K562 (cell line): ENCODE results near the gene ASB13. TPM values are rescaled to one million over a fixed set of nuclear protein-coding genes. Genes with fewer than 3 reads are reported as not detected.

Experiments
- CBX3 ChIP-seq, 2 experiments: IDR thresholded peaks; 1 replicate in 1 of 2; 2 replicates in 1 of 2; pipeline ENCODE4 v1.6.1; 2012; ENCODE audit warnings: inconsistent platforms in 2 of 2, low read length in 2 of 2, borderline replicate concordance in 1 of 2, control low read depth in 1 of 2
- CCNT2 ChIP-seq: IDR thresholded peaks from 2 replicates; pipeline ENCODE4 v1.6.1; 2011; ENCODE audit warnings: borderline replicate concordance, low read depth, mild to moderate bottlenecking, moderate library complexity, mixed read lengths, low read length; ENCODE audit not compliant: insufficient read length; ENCODE audit errors: extremely low read depth
- FIP1L1 ChIP-seq: fragments of 200-400 bp; formaldehyde crosslinking; IDR thresholded peaks from 2 replicates; pipeline ENCODE4 v1.6.1; 2018; ENCODE audit warnings: mild to moderate bottlenecking, low read depth, low read length; ENCODE audit not compliant: poor library complexity, severe bottlenecking
- FOXP1 ChIP-seq: sonication (generic); formaldehyde crosslinking; IDR thresholded peaks from 2 replicates; pipeline ENCODE4 v1.8.0; 2022; ENCODE audit warnings: mild to moderate bottlenecking, missing genetic modification reagents
- MAZ ChIP-seq, 2 experiments: fragments of 450-650 bp in 1 of 2; sonication (generic) in 1 of 2; formaldehyde crosslinking; IDR thresholded peaks in 1 of 2; conservative IDR thresholded peaks in 1 of 2; 2 replicates each; pipeline versions ENCODE4 v1.4.0 to v1.5.0; 2020; ENCODE audit warnings: mild to moderate bottlenecking in 1 of 2, missing genetic modification reagents in 1 of 2
- NONO ChIP-seq, 2 experiments: fragments of 200-400 bp in 1 of 2; fragments of 450-650 bp in 1 of 2; formaldehyde crosslinking in 1 of 2; IDR thresholded peaks; 2 replicates each; pipeline ENCODE4 v1.6.1; 2017; ENCODE audit warnings: low read depth in 2 of 2, mild to moderate bottlenecking in 2 of 2, moderate library complexity in 2 of 2, low read length in 1 of 2
- NR3C1 ChIP-seq: sonication (generic); formaldehyde crosslinking; IDR thresholded peaks from 2 replicates; pipeline ENCODE4 v1.8.1; 2022; ENCODE audit warnings: missing genetic modification reagents
- polyA plus RNA-seq, 8 experiments: library from polyadenylated mRNA; depleted of rRNA in 4 of 8; stranded (reverse) in 5 of 8; unstranded in 3 of 8; fragments of >200 nt; fragmentation: Nextera tagmentation in 2 of 8; fragmentation: Illumina TruSeq in 1 of 8; extraction: Ambion mirVana in 2 of 8; extraction: Trizol in 1 of 8; gene quantifications; 2 replicates each; pipeline versions ENCODE4 v1.2.1 to v1.2.3, GENCODE V29; 2011 to 2014; ENCODE audit warnings: inconsistent platforms in 1 of 8, missing spikeins in 1 of 8
- total RNA-seq, 7 experiments: library from RNA; depleted of rRNA in 6 of 7; stranded (reverse); fragments of >200 nt in 6 of 7; fragmentation: Illumina TruSeq in 2 of 7; extraction: Trizol in 2 of 7; gene quantifications; 2 replicates each; pipeline versions ENCODE4 v1.2.1 to v1.2.3, GENCODE V29; 2011 to 2021; ENCODE audit warnings: low replicate concordance in 1 of 7
- TF ChIP-seq, protein P1 (sequence below): sonication (generic); formaldehyde crosslinking; IDR thresholded peaks from 2 replicates; pipeline ENCODE4 v1.8.1; 2023; ENCODE audit warnings: mild to moderate bottlenecking, missing genetic modification reagents
- TF ChIP-seq, protein P2 (sequence below): IDR thresholded peaks from 3 replicates; pipeline ENCODE4 v1.6.1; 2011; ENCODE audit warnings: borderline replicate concordance, mild to moderate bottlenecking, moderate library complexity; ENCODE audit not compliant: insufficient read length; ENCODE audit errors: extremely low read depth
- TF ChIP-seq, protein P3 (sequence below), 3 experiments: fragments of 200-800 bp in 1 of 3; sonication (Bioruptor generic) in 1 of 3; sonication (generic) in 1 of 3; formaldehyde crosslinking in 1 of 3; IDR thresholded peaks; 2 replicates each; pipeline versions ENCODE4 v1.6.1 to v1.8.0; 2016 to 2022; ENCODE audit warnings: mild to moderate bottlenecking in 2 of 3, missing compliant biosample characterization in 2 of 3, missing genetic modification characterization in 2 of 3, missing genetic modification reagents in 1 of 3
- TF ChIP-seq, protein P4 (sequence below): fragments of 250-450 bp; sonication (Bioruptor Pico); IDR thresholded peaks from 2 replicates; pipeline ENCODE4 v1.8.0; 2021; ENCODE audit warnings: borderline replicate concordance, mild to moderate bottlenecking, moderate library complexity; ENCODE audit not compliant: poor library complexity, severe bottlenecking

ASB13 gene
- total and polyA plus RNA-seq, 9 of the 15 experiments (the other 6 are each of a cell fraction or from before 2014, with no cell fraction given) = 5.2 to 28.8 (median 16.9) TPM

DNA sequence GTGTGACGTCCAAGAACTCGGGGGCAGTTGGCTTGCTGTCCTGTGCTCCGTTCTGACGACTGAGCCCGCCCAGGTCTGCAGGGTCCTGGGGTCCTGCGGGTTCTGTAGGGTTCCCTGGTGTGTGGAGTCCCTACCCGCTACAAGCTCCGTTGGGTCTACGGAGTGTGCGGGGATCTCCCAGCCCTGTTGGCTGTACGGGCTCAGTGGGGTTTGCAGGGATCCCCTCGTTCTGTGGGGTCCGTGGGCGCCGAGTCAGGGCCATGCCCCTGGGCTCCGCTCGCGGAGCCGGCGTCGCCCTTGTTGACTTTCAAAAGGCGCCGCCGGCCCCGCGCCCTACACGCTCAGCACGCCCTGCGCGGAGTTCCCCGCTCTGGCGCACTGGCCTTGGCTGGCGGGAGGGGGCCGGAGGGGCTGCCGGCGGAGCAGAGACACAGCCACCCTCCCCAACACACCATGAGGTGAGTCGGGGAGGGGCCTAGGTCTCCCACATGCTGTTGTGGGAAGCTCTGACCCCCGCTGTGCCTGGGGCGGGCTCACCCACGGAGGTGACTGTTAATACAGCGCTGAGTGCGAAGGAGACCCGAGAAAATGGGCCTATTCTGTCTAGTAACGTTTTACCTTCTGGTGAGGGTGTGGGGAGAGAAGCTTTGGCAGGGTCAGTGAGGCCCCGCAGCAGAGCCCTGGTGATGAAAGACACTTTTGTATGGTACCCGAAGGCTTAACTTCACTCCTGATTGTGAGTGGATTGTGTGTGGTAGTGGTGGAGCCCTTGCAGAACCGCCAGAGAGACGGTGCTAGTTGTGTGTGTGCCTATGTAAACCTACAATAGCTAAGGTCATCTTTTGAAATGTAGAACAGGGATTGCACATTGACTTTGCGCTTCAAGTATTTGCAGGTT, 26.3 kb upstream of the ASB13 start (continued):
- TF ChIP-seq, protein P1, sequence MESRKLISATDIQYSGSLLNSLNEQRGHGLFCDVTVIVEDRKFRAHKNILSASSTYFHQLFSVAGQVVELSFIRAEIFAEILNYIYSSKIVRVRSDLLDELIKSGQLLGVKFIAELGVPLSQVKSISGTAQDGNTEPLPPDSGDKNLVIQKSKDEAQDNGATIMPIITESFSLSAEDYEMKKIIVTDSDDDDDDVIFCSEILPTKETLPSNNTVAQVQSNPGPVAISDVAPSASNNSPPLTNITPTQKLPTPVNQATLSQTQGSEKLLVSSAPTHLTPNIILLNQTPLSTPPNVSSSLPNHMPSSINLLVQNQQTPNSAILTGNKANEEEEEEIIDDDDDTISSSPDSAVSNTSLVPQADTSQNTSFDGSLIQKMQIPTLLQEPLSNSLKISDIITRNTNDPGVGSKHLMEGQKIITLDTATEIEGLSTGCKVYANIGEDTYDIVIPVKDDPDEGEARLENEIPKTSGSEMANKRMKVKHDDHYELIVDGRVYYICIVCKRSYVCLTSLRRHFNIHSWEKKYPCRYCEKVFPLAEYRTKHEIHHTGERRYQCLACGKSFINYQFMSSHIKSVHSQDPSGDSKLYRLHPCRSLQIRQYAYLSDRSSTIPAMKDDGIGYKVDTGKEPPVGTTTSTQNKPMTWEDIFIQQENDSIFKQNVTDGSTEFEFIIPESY (CRISPR knock-in tag) = no peak
- peak; percentile 78 for TF ChIP-seq FIP1L1
- TF ChIP-seq CBX3 (IDR thresholded peaks at IDR 0.05; ENCODE audit: borderline replicate concordance in 1 of 2, low read length in 2 of 2) = peak in 1 of 2 experiments; percentile 56; a peak in 1 of 3 replicates
- 0 out of 2 replicates have a peak, but pooled peaks have one; percentile 42 for TF ChIP-seq FOXP1 (CRISPR knock-in tag)
- peak; percentile 83 to 97 for TF ChIP-seq MAZ (CRISPR knock-in tag; conservative IDR thresholded peaks at IDR 0.05 in 1 of 2, IDR thresholded peaks at IDR 0.05 in 1 of 2)
- no peak for TF ChIP-seq NR3C1 (CRISPR knock-in tag)
- TF ChIP-seq, protein P2, sequence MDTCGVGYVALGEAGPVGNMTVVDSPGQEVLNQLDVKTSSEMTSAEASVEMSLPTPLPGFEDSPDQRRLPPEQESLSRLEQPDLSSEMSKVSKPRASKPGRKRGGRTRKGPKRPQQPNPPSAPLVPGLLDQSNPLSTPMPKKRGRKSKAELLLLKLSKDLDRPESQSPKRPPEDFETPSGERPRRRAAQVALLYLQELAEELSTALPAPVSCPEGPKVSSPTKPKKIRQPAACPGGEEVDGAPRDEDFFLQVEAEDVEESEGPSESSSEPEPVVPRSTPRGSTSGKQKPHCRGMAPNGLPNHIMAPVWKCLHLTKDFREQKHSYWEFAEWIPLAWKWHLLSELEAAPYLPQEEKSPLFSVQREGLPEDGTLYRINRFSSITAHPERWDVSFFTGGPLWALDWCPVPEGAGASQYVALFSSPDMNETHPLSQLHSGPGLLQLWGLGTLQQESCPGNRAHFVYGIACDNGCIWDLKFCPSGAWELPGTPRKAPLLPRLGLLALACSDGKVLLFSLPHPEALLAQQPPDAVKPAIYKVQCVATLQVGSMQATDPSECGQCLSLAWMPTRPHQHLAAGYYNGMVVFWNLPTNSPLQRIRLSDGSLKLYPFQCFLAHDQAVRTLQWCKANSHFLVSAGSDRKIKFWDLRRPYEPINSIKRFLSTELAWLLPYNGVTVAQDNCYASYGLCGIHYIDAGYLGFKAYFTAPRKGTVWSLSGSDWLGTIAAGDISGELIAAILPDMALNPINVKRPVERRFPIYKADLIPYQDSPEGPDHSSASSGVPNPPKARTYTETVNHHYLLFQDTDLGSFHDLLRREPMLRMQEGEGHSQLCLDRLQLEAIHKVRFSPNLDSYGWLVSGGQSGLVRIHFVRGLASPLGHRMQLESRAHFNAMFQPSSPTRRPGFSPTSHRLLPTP = no peak
- TF ChIP-seq NONO (IDR thresholded peaks at IDR 0.05; ENCODE audit: low read depth in 2 of 2, low read length in 1 of 2) = peak in 1 of 2 experiments; percentile 55; a peak in 1 of 4 replicates
- TF ChIP-seq, protein P3, sequence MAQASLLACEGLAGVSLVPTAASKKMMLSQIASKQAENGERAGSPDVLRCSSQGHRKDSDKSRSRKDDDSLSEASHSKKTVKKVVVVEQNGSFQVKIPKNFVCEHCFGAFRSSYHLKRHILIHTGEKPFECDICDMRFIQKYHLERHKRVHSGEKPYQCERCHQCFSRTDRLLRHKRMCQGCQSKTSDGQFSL (CRISPR knock-in tag; IDR thresholded peaks at IDR 0.05) = no peak
- TF ChIP-seq, protein P3 (tag; IDR thresholded peaks at IDR 0.05) = no peak
- TF ChIP-seq, protein P4, sequence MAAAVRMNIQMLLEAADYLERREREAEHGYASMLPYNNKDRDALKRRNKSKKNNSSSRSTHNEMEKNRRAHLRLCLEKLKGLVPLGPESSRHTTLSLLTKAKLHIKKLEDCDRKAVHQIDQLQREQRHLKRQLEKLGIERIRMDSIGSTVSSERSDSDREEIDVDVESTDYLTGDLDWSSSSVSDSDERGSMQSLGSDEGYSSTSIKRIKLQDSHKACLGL (CRISPR knock-in tag) = no peak
- TF ChIP-seq CCNT2 = peak; percentile 77
